CD4-positive, alpha-beta T cell (primary cell): ENCODE results near the gene MAGEA6. TPM values are rescaled to one million over a fixed set of nuclear protein-coding genes. Genes with fewer than 3 reads are reported as not detected.
"Not testable (repeated sequence)": the region's sequence is repeated elsewhere in the genome, so short reads cannot be mapped to it uniquely, and the experiment has no call there.

Experiments
- ATAC-seq: fragments of 200-7000 bp; cut with Tn5 transposase; one replicate; pipeline ENCODE4 v1.10.0; 2022; ENCODE audit warnings: mild to moderate bottlenecking; ENCODE audit not compliant: poor library complexity
- CTCF ChIA-PET: fragments of 350-600 bp; sonication (Branson Sonifier 250); formaldehyde crosslinking; loops from one replicate; lab custom pipeline; 2021; ENCODE audit warnings: antibody characterized with exemption, inconsistent platforms; lab: Charles Lee
- POLR2A ChIA-PET: fragments of 350-600 bp; sonication (Branson Sonifier 250); formaldehyde crosslinking; loops from one replicate; lab custom pipeline; 2021; ENCODE audit warnings: antibody characterized with exemption, inconsistent platforms; lab: Charles Lee
- DNase-seq, 14 experiments: peaks; one replicate each; pipeline ENCODE4 v3.0.0-alpha.2; 2013 to 2020; ENCODE audit warnings: mixed read lengths in 2 of 14
- H3K27ac ChIP-seq, 2 donors: one replicate each; pipeline versions ENCODE4 v1.5.1 to v1.7.0; 2013; ENCODE audit warnings: low read length in 2 of 2, low read depth in 1 of 2, mild to moderate bottlenecking in 1 of 2
- H3K27me3 ChIP-seq, 2 experiments: 1 replicate in 1 of 2; 2 replicates in 1 of 2; pipeline versions ENCODE4 v1.6.1 to v1.7.0; 2013; ENCODE audit warnings: low read length in 2 of 2, control low read depth in 1 of 2, mild to moderate bottlenecking in 1 of 2, moderate library complexity in 1 of 2; ENCODE audit not compliant: insufficient read depth in 2 of 2, control insufficient read depth in 1 of 2
- H3K36me3 ChIP-seq: one replicate; pipeline ENCODE4 v1.6.1; 2013; ENCODE audit warnings: low read length, control low read depth; ENCODE audit not compliant: insufficient read depth
- H3K4me1 ChIP-seq: one replicate; pipeline ENCODE4 v1.6.1; 2013; ENCODE audit warnings: low read length, control low read depth; ENCODE audit not compliant: insufficient read depth
- H3K4me3 ChIP-seq: one replicate; pipeline ENCODE4 v1.5.1; 2013; ENCODE audit warnings: mild to moderate bottlenecking, low read length, moderate library complexity
- H3K9me3 ChIP-seq, 2 experiments: 1 replicate in 1 of 2; 2 replicates in 1 of 2; pipeline versions ENCODE4 v1.6.1 to v1.7.0; 2013; ENCODE audit warnings: low read length in 2 of 2, mild to moderate bottlenecking in 2 of 2, control low read depth in 1 of 2, moderate library complexity in 1 of 2; ENCODE audit not compliant: control insufficient read depth in 1 of 2, insufficient read depth in 1 of 2
- H3K27ac Mint-ChIP-seq: one replicate; pipeline ENCODE4 v1.8.0; 2020; ENCODE audit warnings: mixed read lengths
- H3K27me3 Mint-ChIP-seq: one replicate; pipeline ENCODE4 v1.8.0; 2021; ENCODE audit warnings: mixed read lengths
- H3K36me3 Mint-ChIP-seq: one replicate; pipeline ENCODE4 v1.8.0; 2021; ENCODE audit warnings: low read depth, mixed read lengths
- H3K4me1 Mint-ChIP-seq: one replicate; pipeline ENCODE4 v1.8.0; 2021; ENCODE audit warnings: low read depth, mixed read lengths
- H3K4me3 Mint-ChIP-seq: one replicate; pipeline ENCODE4 v1.8.0; 2020; ENCODE audit warnings: mild to moderate bottlenecking, mixed read lengths
- H3K9me3 Mint-ChIP-seq: one replicate; pipeline ENCODE4 v1.8.0; 2020; ENCODE audit warnings: mixed read lengths
- intact Hi-C, 2 experiments: fragments of 100-400 bp; cut with DNase I in 1 of 2; cut with micrococcal nuclease in 1 of 2; formaldehyde crosslinking; loops; one replicate each; pipeline versions ENCODE4 v1.15.1 to v1.9.0; 2023 to 2025; cut with DNase I, micrococcal nuclease
- total RNA-seq, 174 experiments: library from RNA in 2 of 174; stranded (reverse) in 2 of 174; gene quantifications; one replicate each; pipeline ENCODE4 v1.2.3 and lab custom pipeline; 2021 to 2026
- TF ChIP-seq, protein P1 (sequence below): fragments of 200-600 bp; IDR thresholded peaks from one replicate; pipeline ENCODE4 v1.8.0; 2022; ENCODE audit warnings: antibody characterized with exemption, mild to moderate bottlenecking

Gene MAGEA6
- total RNA-seq, 2 experiments from 2014 or later, result not detected

DNA sequence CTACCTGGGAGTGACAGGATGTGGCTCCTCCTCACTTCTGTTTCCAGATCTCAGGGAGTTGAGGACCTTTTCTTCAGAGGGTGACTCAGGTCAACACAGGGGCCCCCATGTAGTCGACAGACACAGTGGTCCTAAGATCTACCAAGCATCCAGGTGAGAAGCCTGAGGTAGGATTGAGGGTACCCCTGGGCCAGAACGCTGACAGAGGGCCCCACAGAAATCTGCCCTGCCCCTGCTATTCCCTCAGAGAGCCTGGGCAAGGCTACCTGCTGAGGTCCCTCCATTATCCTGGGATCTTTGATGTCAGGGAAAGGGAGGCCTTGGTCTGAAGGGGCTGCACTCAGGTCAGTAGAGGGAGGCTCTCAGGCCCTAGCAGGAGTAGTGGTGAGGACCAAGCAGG is 34.4 kb downstream of the MAGEA6 start:
- ATAC-seq (no peak), DNase-seq (no peak)
- TF ChIP-seq, protein P1, sequence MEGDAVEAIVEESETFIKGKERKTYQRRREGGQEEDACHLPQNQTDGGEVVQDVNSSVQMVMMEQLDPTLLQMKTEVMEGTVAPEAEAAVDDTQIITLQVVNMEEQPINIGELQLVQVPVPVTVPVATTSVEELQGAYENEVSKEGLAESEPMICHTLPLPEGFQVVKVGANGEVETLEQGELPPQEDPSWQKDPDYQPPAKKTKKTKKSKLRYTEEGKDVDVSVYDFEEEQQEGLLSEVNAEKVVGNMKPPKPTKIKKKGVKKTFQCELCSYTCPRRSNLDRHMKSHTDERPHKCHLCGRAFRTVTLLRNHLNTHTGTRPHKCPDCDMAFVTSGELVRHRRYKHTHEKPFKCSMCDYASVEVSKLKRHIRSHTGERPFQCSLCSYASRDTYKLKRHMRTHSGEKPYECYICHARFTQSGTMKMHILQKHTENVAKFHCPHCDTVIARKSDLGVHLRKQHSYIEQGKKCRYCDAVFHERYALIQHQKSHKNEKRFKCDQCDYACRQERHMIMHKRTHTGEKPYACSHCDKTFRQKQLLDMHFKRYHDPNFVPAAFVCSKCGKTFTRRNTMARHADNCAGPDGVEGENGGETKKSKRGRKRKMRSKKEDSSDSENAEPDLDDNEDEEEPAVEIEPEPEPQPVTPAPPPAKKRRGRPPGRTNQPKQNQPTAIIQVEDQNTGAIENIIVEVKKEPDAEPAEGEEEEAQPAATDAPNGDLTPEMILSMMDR, result no peak
- ChIA-PET CTCF (no interaction called here), POLR2A (no interaction called here)
- Histone ChIP-seq H3K4me1 (no peaks in the 10 kb centered on the region), H3K27ac (no peak overlapping the region), H3K9me3 (no peaks in the 10 kb centered on the region), H3K36me3 (no peaks in the 10 kb centered on the region), H3K27me3 (no peaks in the 10 kb centered on the region), H3K4me3 (no peak overlapping the region)
- H3K36me3 Mint-ChIP-seq, result no peaks in the 10 kb centered on the region
- no peak overlapping the region for H3K27ac Mint-ChIP-seq
- H3K27me3 Mint-ChIP-seq, result no peaks in the 10 kb centered on the region
- no peaks in the 10 kb centered on the region for H3K9me3 Mint-ChIP-seq
- H3K4me3 Mint-ChIP-seq, result no peak overlapping the region
- intact Hi-C loops, result no loop called here
- no peaks in the 10 kb centered on the region for H3K4me1 Mint-ChIP-seq

DNA sequence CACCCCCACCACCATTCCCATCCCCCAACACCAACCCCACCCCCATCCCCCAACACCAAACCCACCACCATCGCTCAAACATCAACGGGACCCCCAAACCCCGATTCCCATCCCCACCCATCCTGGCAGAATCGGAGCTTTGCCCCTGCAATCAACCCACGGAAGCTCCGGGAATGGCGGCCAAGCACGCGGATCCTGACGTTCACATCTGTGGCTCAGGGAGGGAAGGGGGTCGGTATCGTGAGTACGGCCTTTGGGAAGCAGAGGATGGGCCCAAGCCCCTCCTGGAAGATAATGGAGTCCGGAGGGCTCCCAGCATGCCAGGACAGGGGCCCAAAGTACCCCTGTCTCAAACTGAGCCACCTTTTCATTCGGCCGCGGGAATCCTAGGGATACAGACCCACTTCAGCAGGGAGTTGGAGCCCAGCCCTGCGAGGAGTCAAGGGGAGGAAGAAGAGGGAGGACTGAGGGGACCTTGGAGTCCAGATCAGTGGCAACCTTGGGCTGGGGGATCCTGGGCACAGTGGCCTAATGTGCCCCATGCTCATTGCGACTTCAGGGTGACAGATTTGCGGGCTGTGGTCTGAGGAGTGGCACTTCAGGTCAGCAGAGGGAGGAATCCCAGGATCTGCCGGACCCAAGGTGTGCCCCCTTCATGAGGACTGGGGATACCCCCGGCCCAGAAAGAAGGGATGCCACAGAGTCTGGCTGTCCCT is 35.2 kb downstream of the MAGEA6 start:
- H3K27ac Mint-ChIP-seq, POLR2A ChIA-PET, H3K27me3 ChIP-seq, H3K9me3 Mint-ChIP-seq, ATAC-seq, H3K9me3 ChIP-seq, H3K4me3 Mint-ChIP-seq, H3K4me1 ChIP-seq, H3K27ac ChIP-seq, H3K4me1 Mint-ChIP-seq, H3K36me3 Mint-ChIP-seq, DNase-seq, intact Hi-C loops, CTCF ChIA-PET, H3K27me3 Mint-ChIP-seq, H3K36me3 ChIP-seq, H3K4me3 ChIP-seq: not testable (repeated sequence)

DNA sequence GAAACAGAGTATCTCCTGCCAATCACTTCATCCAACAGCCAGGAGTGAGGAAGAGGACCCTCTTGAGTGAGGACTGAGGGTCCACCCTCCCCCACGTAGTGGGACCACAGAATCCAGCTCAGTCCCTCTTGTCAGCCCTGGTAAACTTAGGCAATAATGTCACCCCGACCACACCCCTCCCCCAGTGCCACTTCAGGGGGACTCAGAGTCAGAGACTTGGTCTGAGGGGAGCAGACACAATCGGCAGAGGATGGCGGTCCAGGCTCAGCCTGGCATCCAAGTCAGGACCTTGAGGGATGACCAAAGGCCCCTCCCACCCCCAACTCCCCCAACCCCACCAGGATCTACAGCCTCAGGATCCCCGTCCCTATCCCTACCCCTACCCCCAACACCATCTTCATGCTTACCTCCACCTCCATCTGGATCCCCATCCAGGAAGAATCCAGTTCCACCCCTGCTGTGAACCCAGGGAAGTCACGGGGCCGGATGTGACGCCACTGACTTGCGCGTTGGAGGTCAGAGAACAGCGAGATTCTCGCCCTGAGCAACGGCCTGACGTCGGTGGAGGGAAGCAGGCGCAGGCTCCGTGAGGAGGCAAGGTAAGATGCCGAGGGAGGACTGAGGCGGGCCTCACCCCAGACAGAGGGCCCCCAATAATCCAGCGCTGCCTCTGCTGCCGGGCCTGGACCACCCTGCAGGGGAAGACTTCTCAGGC is 36.1 kb downstream of the MAGEA6 start, which contains the start of the genes CSAG1 and MAGEA12:
CSAG1 (minus strand) TSS at position 461 of the 715 bp plus-strand sequence. CDS start 1,261 bp downstream, outside the sequence.
MAGEA12 (plus strand) TSS at position 497 of the 715 bp plus-strand sequence. CDS start 2,405 bp downstream, outside the sequence.
- TF ChIP-seq, protein P1, result no peak
- ChIA-PET POLR2A (no interaction called here), CTCF (no interaction called here)
- H3K4me1 Mint-ChIP-seq, result no peaks in the 10 kb centered on the region
- H3K9me3 Mint-ChIP-seq, result no peaks in the 10 kb centered on the region
- Histone ChIP-seq H3K27ac (no peak within 1 kb of the TSS), H3K27me3 (no peaks in the 10 kb centered on the region), H3K36me3 (no peaks in the 10 kb centered on the region), H3K4me3 (no peak within 1 kb of the TSS), H3K9me3 (no peaks in the 10 kb centered on the region), H3K4me1 (no peaks in the 10 kb centered on the region)
- no peak for ATAC-seq
- H3K27ac Mint-ChIP-seq, result no peak within 1 kb of the TSS
- no peak within 1 kb of the TSS for H3K4me3 Mint-ChIP-seq
- intact Hi-C loops, result no loop called here
- H3K36me3 Mint-ChIP-seq, result no peaks in the 10 kb centered on the region
- H3K27me3 Mint-ChIP-seq, result peaks cover 4% of the 10 kb centered on the region
- DNase-seq, result no peak
